ENCODE data around the gene SLC9A1. TPM values are rescaled to one million over a fixed set of nuclear protein-coding genes. Genes with fewer than 3 reads are reported as not detected.

The SLC9A1 gene
- total and polyA plus RNA-seq, 2 of the 8 experiments (the other 6 are each of a cell fraction or from before 2014, with no cell fraction given), result 11.3 to 25.1 TPM

DNA sequence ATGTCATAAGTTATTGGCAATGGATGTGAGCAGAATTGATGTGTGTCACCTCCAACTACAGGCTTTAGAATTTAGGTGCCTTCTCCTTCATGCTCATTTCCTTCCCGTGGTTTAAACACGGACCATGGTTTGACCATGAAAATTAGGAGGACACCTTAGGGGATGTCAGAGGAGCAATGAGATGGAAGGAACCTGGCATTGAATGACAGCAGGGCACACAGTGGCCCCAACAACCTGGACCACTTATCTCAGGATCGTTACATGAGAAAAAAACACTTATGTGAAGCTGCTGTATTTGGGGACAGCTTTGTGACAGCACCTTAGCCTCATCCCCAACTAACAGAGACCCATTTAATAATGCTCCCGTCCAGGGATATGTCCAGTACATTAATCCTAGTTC is 70.8 kb downstream of the SLC9A1 start:
- Histone ChIP-seq H2BK20ac (ENCODE audit: low read length) (no peak overlapping the region), H4K5ac (ENCODE audit: insufficient read length, low read depth, low read length) (no peak overlapping the region), H2BK5ac (ENCODE audit: low read depth, low read length) (no peak overlapping the region), H4K20me1 (replicated peaks in 1 of 2; ENCODE audit: control insufficient read depth in 1 of 2, insufficient read depth in 2 of 2, low read length in 2 of 2) (peaks cover 0 to 6% of the 10 kb centered on the region in 2 experiments), H2BK15ac (ENCODE audit: low read length) (no peak overlapping the region), H3K23ac (ENCODE audit: insufficient read length) (no peak overlapping the region), H2AK5ac (ENCODE audit: low read depth, low read length) (no peak overlapping the region), H3K14ac (ENCODE audit: insufficient read length) (no peak overlapping the region), H2BK120ac (replicated peaks; ENCODE audit: low read depth, low read length) (no peak overlapping the region), H4K91ac (replicated peaks; ENCODE audit: insufficient read length, low read length) (no peak overlapping the region), H2AFZ (ENCODE audit: low read length) (no peak overlapping the region), H3K4me3 (ENCODE audit: extremely low read depth in 1 of 4, insufficient read depth in 2 of 4, low read depth in 3 of 4, low read length in 4 of 4) (no peak overlapping the region), H3K4me1 (replicated peaks in 1 of 4; ENCODE audit: control insufficient read depth in 3 of 4, insufficient read depth in 4 of 4, low read length in 3 of 4) (no peaks in the 10 kb centered on the region), H3K23me2 (ENCODE audit: low read depth, low read length) (peaks cover 7% of the 10 kb centered on the region; the same call in 1 of the 2 replicates), H3K27me3 (replicated peaks in 1 of 4; ENCODE audit: control insufficient read depth in 3 of 4, extremely low read depth in 1 of 4, insufficient read depth in 3 of 4, low read length in 3 of 4) (no peaks in the 10 kb centered on the region), H3K9ac (replicated peaks in 1 of 4; ENCODE audit: extremely low read depth in 1 of 4, low read depth in 3 of 4, low read length in 3 of 4) (no peak overlapping the region), H3K4ac (replicated peaks; ENCODE audit: insufficient read length, low read depth, low read length) (no peak overlapping the region), H3K4me2 (ENCODE audit: insufficient read depth in 1 of 2, low read depth in 2 of 2, low read length in 2 of 2) (no peak overlapping the region), H3K56ac (replicated peaks; ENCODE audit: insufficient read length, low read depth, low read length) (no peak overlapping the region), H3K27ac (ENCODE audit: low read depth, low read length) (no peak overlapping the region), H3K36me3 (ENCODE audit: control insufficient read depth in 2 of 4, insufficient read depth in 4 of 4, low read length in 3 of 4) (no peaks in the 10 kb centered on the region), H3K79me1 (ENCODE audit: low read depth, low read length) (no peaks in the 10 kb centered on the region), H3K79me2 (ENCODE audit: control insufficient read depth in 1 of 2, insufficient read depth in 2 of 2, low read length in 2 of 2) (no peaks in the 10 kb centered on the region), H4K8ac (ENCODE audit: extremely low read depth, insufficient read depth, low read length) (no peak overlapping the region), H3K18ac (ENCODE audit: extremely low read depth, low read length) (no peak overlapping the region), H2BK12ac (ENCODE audit: low read depth, low read length) (no peak overlapping the region), H3K9me3 (ENCODE audit: insufficient read depth in 2 of 2, low read depth in 1 of 2, low read length in 1 of 2) (no peaks in the 10 kb centered on the region)
- ChIA-PET POLR2A (ENCODE audit: partially characterized antibody) (interaction anchor here (1.4 to 1.6 kb wide), 2 partner anchors 8 to 19 kb away, joined by 3 to 6 read pairs; no protein-coding TSS in a partner anchor), CTCF (ENCODE audit: partially characterized antibody) (interaction anchor here (0.6 to 2.6 kb wide), 5 partner anchors 14 to 273 kb away, joined by 3 to 12 read pairs (median 3); no protein-coding TSS in a partner anchor)
- DNase-seq (ENCODE audit: low read depth in 1 of 2, low spot score in 2 of 2) (no peak), FAIRE-seq (no peak)
- 93% methylated on average over 4 of the region's 4 CpGs; no CpG with 5 or more reads in 1 of the 2 experiments for WGBS, 2 experiments (ENCODE audit: extremely low coverage in 1 of 2, insufficient coverage in 1 of 2, insufficient read length in 1 of 2, insufficient replicate concordance in 2 of 2, low coverage in 1 of 2, low lambda C conversion rate in 2 of 2, missing lambda C conversion rate in 1 of 2)
- TF ChIP-seq CHD1 (IDR thresholded peaks at IDR 0.05; ENCODE audit: low read depth, low read length), result no peak
- no peak for TF ChIP-seq TBP (IDR thresholded peaks at IDR 0.05; ENCODE audit: low read depth, low read length)
- no peak for TF ChIP-seq SP2 (IDR thresholded peaks at IDR 0.05; ENCODE audit: low read length)
- TF ChIP-seq GTF2F1 (IDR thresholded peaks at IDR 0.05; ENCODE audit: borderline replicate concordance, low read depth, low read length), result no peak
- no peak for TF ChIP-seq CEBPB (IDR thresholded peaks at IDR 0.05; ENCODE audit: low read depth, low read length)
- TF ChIP-seq HDAC6 (IDR thresholded peaks at IDR 0.05; ENCODE audit: low read depth, low read length), result no peak
- TF ChIP-seq FOSL1 (IDR thresholded peaks at IDR 0.05; ENCODE audit: insufficient read depth, low read depth, low read length), result no peak

All from H1 (cell line).